GM11168 (cell line): Measurements from ENCODE around the gene BDH1.

ENCODE experiments used
- in situ Hi-C: fragments of 300-500 bp; cut with MboI; formaldehyde crosslinking; loops from one replicate; pipeline ENCODE4 v1.12.0; 2022; ENCODE audit warnings: low sequenced_read_pairs; ENCODE audit not compliant: unreplicated experiment

Gene BDH1

GRCh38 chr3:197508924-197509775 lies 46.6 kb downstream of the BDH1 start:
- in situ Hi-C loops = loop anchor here (10.0 to 25.0 kb wide), 2 partner anchors 244 to 522 kb away; no protein-coding TSS in a partner anchor

GRCh38 chr3:197508461-197508860 lies 47.3 kb downstream of the BDH1 start:
- in situ Hi-C loops = loop anchor here (10.0 to 25.0 kb wide), 2 partner anchors 244 to 521 kb away; no protein-coding TSS in a partner anchor

GRCh38 chr3:197508051-197508451 lies 47.7 kb downstream of the BDH1 start:
- in situ Hi-C loops = loop anchor here (10.0 to 25.0 kb wide), 2 partner anchors 243 to 521 kb away; no protein-coding TSS in a partner anchor

GRCh38 chr3:197507541-197507940 lies 48.2 kb downstream of the BDH1 start:
- in situ Hi-C loops = loop anchor here (10.0 to 25.0 kb wide), 2 partner anchors 243 to 520 kb away; no protein-coding TSS in a partner anchor

- in situ Hi-C loops = loop anchor here (10.0 to 25.0 kb wide), 2 partner anchors 242 to 520 kb away; no protein-coding TSS in a partner anchor
Measured at GRCh38 chr3:197507081-197507480, 48.7 kb downstream of the BDH1 start.

- in situ Hi-C loops = loop anchor here (10.0 to 25.0 kb wide), 2 partner anchors 241 to 519 kb away; no protein-coding TSS in a partner anchor
Measured at GRCh38 chr3:197505796-197506548, 49.8 kb downstream of the BDH1 start.

- in situ Hi-C loops = loop anchor here (10.0 to 25.0 kb wide), 2 partner anchors 240 to 517 kb away; no protein-coding TSS in a partner anchor
Measured at GRCh38 chr3:197504641-197505121, 51.1 kb downstream of the BDH1 start.

- in situ Hi-C loops = loop anchor here (10.0 to 25.0 kb wide), 2 partner anchors 239 to 517 kb away; no protein-coding TSS in a partner anchor
Measured at GRCh38 chr3:197504229-197504628, 51.5 kb downstream of the BDH1 start.

GRCh38 chr3:197503652-197504051 lies 52.1 kb downstream of the BDH1 start:
- in situ Hi-C loops = loop anchor here (10.0 to 25.0 kb wide), 2 partner anchors 239 to 516 kb away; no protein-coding TSS in a partner anchor

GRCh38 chr3:197501879-197502620 lies 53.7 kb downstream of the BDH1 start:
- in situ Hi-C loops = loop anchor here (10.0 to 25.0 kb wide), 2 partner anchors 237 to 515 kb away; no protein-coding TSS in a partner anchor

- in situ Hi-C loops = loop anchor here (10.0 to 25.0 kb wide), 2 partner anchors 237 to 514 kb away; no protein-coding TSS in a partner anchor
Measured at GRCh38 chr3:197501496-197501878, 54.3 kb downstream of the BDH1 start.

- in situ Hi-C loops = loop anchor here (10.0 to 25.0 kb wide), 2 partner anchors 236 to 514 kb away; no protein-coding TSS in a partner anchor
Measured at GRCh38 chr3:197500812-197501211, 55.0 kb downstream of the BDH1 start.

- in situ Hi-C loops = no loop called here
Measured at GRCh38 chr3:197499427-197499826, 56.3 kb downstream of the BDH1 start.

GRCh38 chr3:197498499-197499241 lies 57.1 kb downstream of the BDH1 start:
- in situ Hi-C loops = no loop called here

- in situ Hi-C loops = no loop called here
Measured at GRCh38 chr3:197496746-197497125, 59.0 kb downstream of the BDH1 start.

- in situ Hi-C loops = no loop called here
Measured at GRCh38 chr3:197495999-197496745, 59.6 kb downstream of the BDH1 start.

GRCh38 chr3:197495499-197495898 lies 60.3 kb downstream of the BDH1 start:
- in situ Hi-C loops = no loop called here

GRCh38 chr3:197495059-197495455 lies 60.7 kb downstream of the BDH1 start:
- in situ Hi-C loops = no loop called here
